NCI-H1417 (cell line): ENCODE data around the gene HDAC7.

Source experiments
- DNase-seq, 3 experiments: peaks; one replicate each; lab custom pipeline; 2025; lab: John Stamatoyannopoulos, UW

HDAC7 gene

GRCh38 chr12:47779301-47779942 lies 40.3 kb downstream of the HDAC7 start:
- DNase-seq = peak; percentile 79 to 92 (median 90)

GRCh38 chr12:47778881-47779280 lies 40.8 kb downstream of the HDAC7 start:
- DNase-seq = no peak

GRCh38 chr12:47777741-47778558 lies 41.8 kb downstream of the HDAC7 start:
- DNase-seq = peak in 1 of 3 experiments; percentile 10

- no peak for DNase-seq
Measured at GRCh38 chr12:47777151-47777550, 42.6 kb downstream of the HDAC7 start.

GRCh38 chr12:47776471-47777143 lies 43.1 kb downstream of the HDAC7 start:
- DNase-seq = no peak

- DNase-seq = no peak
Measured at GRCh38 chr12:47775100-47775911, 44.4 kb downstream of the HDAC7 start.

GRCh38 chr12:47774663-47775062 lies 45.0 kb downstream of the HDAC7 start:
- DNase-seq = no peak

- DNase-seq = peak in 1 of 3 experiments; percentile 74
Measured at GRCh38 chr12:47773858-47774580, 45.7 kb downstream of the HDAC7 start.

- peak; percentile 81 to 85 (median 82) for DNase-seq
Measured at GRCh38 chr12:47773062-47773857, 46.4 kb downstream of the HDAC7 start, which contains the start of gene SLC48A1. Gene SLC48A1, plus strand, starts transcription at chr12:47773238. Its CDS starts 67 bp downstream, at chr12:47773305.

GRCh38 chr12:47772738-47773061 lies 47.0 kb downstream of the HDAC7 start:
- DNase-seq = no peak

GRCh38 chr12:47772094-47772660 lies 47.5 kb downstream of the HDAC7 start:
- DNase-seq = no peak

- DNase-seq = no peak
Measured at GRCh38 chr12:47771304-47771703, 48.4 kb downstream of the HDAC7 start.

GRCh38 chr12:47770086-47770726 lies 49.5 kb downstream of the HDAC7 start:
- no peak for DNase-seq

- no peak for DNase-seq
Measured at GRCh38 chr12:47769234-47770085, 50.2 kb downstream of the HDAC7 start.

GRCh38 chr12:47768323-47768811 lies 51.3 kb downstream of the HDAC7 start:
- DNase-seq = peak in 1 of 3 experiments; percentile 16

- peak; percentile 34 to 75 (median 40) for DNase-seq
Measured at GRCh38 chr12:47767216-47767724, 52.4 kb downstream of the HDAC7 start.

- DNase-seq = no peak
Measured at GRCh38 chr12:47766502-47767215, 53.0 kb downstream of the HDAC7 start.
